Vein endothelial cell (primary cell): Measurements from ENCODE around the gene FGF19. TPM values are rescaled to one million over a fixed set of nuclear protein-coding genes. Genes with fewer than 3 reads are reported as not detected.

Source experiments
- total RNA-seq: library from RNA; depleted of rRNA; stranded (reverse); fragments of >200 nt; gene quantifications from 2 replicates; pipeline ENCODE4 v1.2.3, GENCODE V29; 2012

FGF19 gene
- not detected in 2 replicates for total RNA-seq

GRCh38 chr11:69703768-69704507 is at the start of gene FGF19:
TSS of gene FGF19 (minus strand) at chr11:69704022. CDS start at chr11:69703876, 146 bp downstream.

DNA sequence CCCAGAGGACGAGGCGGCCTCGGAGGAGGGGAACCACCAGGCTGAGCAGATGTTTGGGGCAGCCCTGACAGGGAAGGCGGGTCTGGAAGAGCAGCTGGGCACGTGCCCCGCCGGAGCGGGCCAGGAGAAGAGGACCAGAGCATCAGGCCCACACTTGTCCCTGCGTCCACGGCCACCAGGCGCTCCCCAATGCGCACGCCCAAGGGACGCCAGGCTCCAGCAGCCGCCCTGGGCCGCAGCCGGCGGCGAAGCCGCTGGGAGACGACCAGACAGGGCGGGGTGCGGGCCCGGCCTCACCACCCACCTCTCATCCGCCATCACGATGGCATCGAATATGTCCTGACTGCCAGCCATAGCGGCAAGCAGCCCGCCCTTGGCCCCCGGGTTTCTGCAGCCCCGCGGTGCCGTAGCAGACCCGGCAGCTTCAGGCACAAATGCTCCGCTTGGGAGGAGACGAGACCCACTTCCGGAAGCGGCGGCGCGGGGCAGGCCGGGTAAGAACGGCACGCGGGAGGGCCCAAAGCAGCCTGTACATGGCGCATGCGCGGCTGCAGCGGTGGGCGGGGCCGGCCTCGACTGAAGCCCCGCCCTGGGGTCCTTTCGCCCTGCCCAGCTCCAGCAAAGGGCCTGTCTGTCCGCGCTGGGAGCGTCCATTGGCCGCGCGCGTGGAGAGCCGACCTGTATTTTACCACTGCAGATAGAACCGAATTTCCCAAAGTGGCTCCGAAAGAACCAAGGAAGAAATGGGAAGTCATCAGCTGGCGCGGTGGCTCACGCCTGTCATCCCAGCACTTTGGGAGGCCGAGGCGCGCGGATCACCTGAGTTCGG is 28.7 kb downstream of the FGF19 start, which contains the start of gene LTO1:
Gene LTO1, minus strand, starts transcription at position 468 of the 829 bp plus-strand sequence. Its CDS starts 114 bp downstream, at position 354.

Other genes with a start within 250 kb of the FGF19 start
- not detected in 2 replicates for gene LINC01488, start 222.4 kb downstream of the FGF19 start, total RNA-seq
- 323 and 360 TPM in 2 replicates for gene CCND1, start 62.9 kb downstream of the FGF19 start, total RNA-seq
- gene LTO1, start 28.7 kb downstream of the FGF19 start, total RNA-seq = 21.6 and 22.9 TPM in 2 replicates
- not detected in 2 replicates for gene FGF4, start 71.3 kb upstream of the FGF19 start, total RNA-seq
- not detected in 2 replicates for gene FGF3, start 115.4 kb upstream of the FGF19 start, total RNA-seq